Heart right ventricle (tissue), 16 donors: ENCODE data around the gene LCN15. TPM values are rescaled to one million over a fixed set of nuclear protein-coding genes. Genes with fewer than 3 reads are reported as not detected.

Source experiments
- ATAC-seq, 8 donors: fragments of 200-7000 bp; cut with Tn5 transposase; one replicate each; pipeline ENCODE4 v1.9.1; 2020; ENCODE audit warnings: mild to moderate bottlenecking in 8 of 8, moderate library complexity in 8 of 8, moderate number of reproducible peaks in 1 of 8
- DNase-seq, 2 donors: peaks; one replicate each; pipeline ENCODE4 v3.0.0-alpha.2; 2020
- H3K27ac ChIP-seq, 10 donors: fragments of 200-600 bp; sonication (generic) in 2 of 10; one replicate each; pipeline versions ENCODE4 v1.5.0 to v1.8.0; 2020 to 2022; ENCODE audit warnings: mild to moderate bottlenecking in 3 of 10
- H3K27me3 ChIP-seq, 7 donors: fragments of 200-600 bp; one replicate each; pipeline ENCODE4 v1.8.0; 2021 to 2022; ENCODE audit warnings: mild to moderate bottlenecking in 2 of 7
- H3K36me3 ChIP-seq, 9 donors: fragments of 200-600 bp; sonication (generic) in 1 of 9; one replicate each; pipeline versions ENCODE4 v1.5.0 to v1.8.0; 2020 to 2022; ENCODE audit warnings: mild to moderate bottlenecking in 2 of 9
- H3K4me1 ChIP-seq, 9 donors: fragments of 200-600 bp; sonication (generic) in 1 of 9; one replicate each; pipeline versions ENCODE4 v1.5.0 to v1.8.0; 2020 to 2022; ENCODE audit warnings: mild to moderate bottlenecking in 4 of 9
- H3K4me3 ChIP-seq, 10 donors: fragments of 200-600 bp; sonication (generic) in 2 of 10; one replicate each; pipeline versions ENCODE4 v1.5.0 to v1.8.0; 2020 to 2022; ENCODE audit warnings: mild to moderate bottlenecking in 7 of 10, moderate library complexity in 2 of 10
- H3K9me3 ChIP-seq, 11 donors: fragments of 200-600 bp in 10 of 11; sonication (generic) in 2 of 11; one replicate each; pipeline versions ENCODE4 v1.5.0 to v1.8.0; 2013 to 2022; ENCODE audit warnings: mild to moderate bottlenecking in 2 of 11, control low read depth in 1 of 11, moderate library complexity in 1 of 11
- CTCF ChIP-seq, 9 donors: fragments of 200-600 bp; sonication (generic) in 2 of 9; IDR thresholded peaks; one replicate each; pipeline versions ENCODE4 v1.5.0 to v1.8.0; 2021 to 2022; ENCODE audit warnings: antibody characterized with exemption in 9 of 9, mild to moderate bottlenecking in 5 of 9, moderate library complexity in 1 of 9
- WGBS, 2 donors: extraction: QIAGEN DNeasy Blood & Tissue Kit; methylation state at CpG; one replicate each; pipeline ENCODE4 v1.1.7; 2013; ENCODE audit warnings: inconsistent platforms in 1 of 2; 5-methylcytosine and 5-hydroxymethylcytosine counted together
- intact Hi-C, 10 donors: fragments of 100-400 bp; cut with DNase I; formaldehyde crosslinking; loops; one replicate each; pipeline versions ENCODE4 v1.11.1 to v1.14.2; 2022
- polyA plus RNA-seq, 2 donors: library from polyadenylated mRNA; stranded (reverse); fragments of 200-250 nt; gene quantifications; one replicate each; pipeline ENCODE4 v1.2.3, GENCODE V29; 2013
- total RNA-seq, 10 donors: library from RNA; stranded (reverse); fragmentation: NEBNext Ultra II Directional in 3 of 10; extraction: Animal tissue kit (Norgen Biotek cat#: 25700) in 3 of 10; gene quantifications; one replicate each; pipeline versions ENCODE4 v1.2.1 to v1.2.4, GENCODE V29; 2021 to 2023
- donor health status: Arrhythmogenic right ventricular cardiomyopathy.
- donor health status: ischemic (EF 13 %, LVEDD 7.1; RV severe dilation, severe dysfunction).
- donor health status: healthy with polysubstance abuse.
- donor health status: DM: no; HTN: yes; CAD: no.
- donor health status: DM: no; HTN: no; CAD: no.
- donor health status: ischemic (EF 25% LVEDD 6.9; RV normal size, moderate dysfunction).
- donor health status: ischemic (EF 25% LVEDD 5.7; RV mildly dilated, moderate dysfunction).
- donor health status: healthy.
- donor health status: DM: yes; HTN: yes; CAD: no.
- donor health status: Ischemic cardiomyopathy.
- donor health status: ischemic (EF 35%, LVEDD 5.7; RV mildly dilated, moderate dysfunction).
- donor health status: nonischemic (EF 11% LVEDD 7.7; RV severe dilation, severe dysfunction).
- donor health status: DM: yes; HTN: yes; CAD: no.
- donor health status: PGD.
- donor health status: ischemic (EF 29% LVEDD 5.4; RV normal size, mild dysfunction).
- donor health status: nonischemic (EF 23%, LVEDD 6.1; RV moderate dilation, normal function).

LCN15 gene
- total and polyA plus RNA-seq, 12 donors: 0.85 to 20.1 (median 1.3) TPM; not detected in 7

DNA sequence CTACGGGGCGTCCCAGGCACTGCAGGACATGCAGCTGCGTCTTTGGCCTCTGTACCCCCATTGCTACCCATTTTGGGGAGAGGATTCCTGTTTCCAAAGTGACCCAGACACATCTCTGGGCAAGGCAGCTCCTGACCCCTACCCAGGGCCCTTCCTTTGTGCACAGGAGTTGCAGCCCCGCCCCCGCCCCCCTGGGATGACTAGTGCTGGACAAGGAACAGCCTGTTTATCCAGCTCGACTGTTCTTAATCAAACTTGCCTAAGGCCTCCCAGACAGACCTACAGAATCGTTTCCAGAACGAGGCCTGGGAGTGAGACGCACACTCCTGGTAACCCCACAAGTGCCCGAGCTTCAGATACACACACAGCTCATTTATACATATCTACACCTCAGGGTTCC lies 38.7 kb downstream of the LCN15 start:
- ATAC-seq: no peak
- Histone ChIP-seq H3K27me3 (no peaks in the 10 kb centered on the region), H3K4me1 (peaks cover 23 to 79% (median 71%) of the 10 kb centered on the region in 9 donors), H3K36me3 (peaks cover 3 to 62% (median 34%) of the 10 kb centered on the region in 9 donors), H3K27ac (peak overlapping the region in 5 of 10 donors; percentile 5 to 92 (median 86)), H3K9me3 (no peaks in the 10 kb centered on the region), H3K4me3 (peak overlapping the region; percentile 63 to 98 (median 82))
- TF ChIP-seq CTCF (IDR thresholded peaks at IDR 0.05): no peak
- DNase-seq: no peak
- 58 to 67% methylated on average over 10 of the region's 10 CpGs for WGBS, 2 donors
- intact Hi-C loops: loop anchor here in 2 of 10 donors (5.0 kb wide), 1 partner anchor 38 kb away; the partner anchor contains the start of gene AGPAT2 (in 2 of the 2)

DNA sequence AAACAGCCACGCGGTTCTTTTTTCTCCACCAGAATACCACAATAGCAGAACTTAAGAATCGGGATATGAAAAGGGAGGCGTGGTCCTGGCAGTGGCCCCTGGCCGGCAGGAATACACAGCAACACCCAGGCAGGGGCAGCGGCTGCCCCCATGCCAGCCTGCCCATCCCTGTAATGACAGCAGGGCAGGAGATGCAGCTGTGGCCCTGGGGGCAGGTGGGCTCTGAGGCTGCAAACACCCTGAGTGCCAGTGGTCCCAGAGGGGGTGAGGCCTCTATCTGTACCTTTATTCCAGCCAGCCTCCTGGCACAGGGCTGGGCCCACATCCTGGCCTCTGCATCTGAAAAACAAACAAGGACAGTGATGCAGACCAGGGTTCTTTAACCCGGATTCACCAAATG lies 39.5 kb downstream of the LCN15 start:
- ATAC-seq (no peak), DNase-seq (no peak)
- Histone ChIP-seq H3K36me3 (peaks cover 3 to 62% (median 34%) of the 10 kb centered on the region in 9 donors), H3K4me3 (peak overlapping the region in 2 of 10 donors; percentile 3 to 79), H3K27me3 (no peaks in the 10 kb centered on the region), H3K9me3 (no peaks in the 10 kb centered on the region), H3K4me1 (peaks cover 29 to 87% (median 78%) of the 10 kb centered on the region in 9 donors), H3K27ac (no peak overlapping the region)
- intact Hi-C loops: loop anchor here in 2 of 10 donors (5.0 kb wide), 1 partner anchor 37 kb away; the partner anchor contains the start of gene AGPAT2 (in 2 of the 2)
- TF ChIP-seq CTCF (IDR thresholded peaks at IDR 0.05): no peak
- WGBS, 2 donors: 77% methylated on average over 7 of the region's 7 CpGs

GRCh38 chr9:136723989-136724388 lies 40.3 kb downstream of the LCN15 start:
- ATAC-seq (no peak), DNase-seq (no peak)
- intact Hi-C loops: loop anchor here in 1 of 10 donors (1.0 kb wide), 1 partner anchor 47 kb away; no protein-coding TSS in a partner anchor
- H3K4me3 ChIP-seq: no peak overlapping the region
- 95 to 96% methylated on average over 8 of the region's 8 CpGs for WGBS, 2 donors
- no peaks in the 10 kb centered on the region for H3K27me3 ChIP-seq
- peaks cover 3 to 62% (median 34%) of the 10 kb centered on the region in 9 donors for H3K36me3 ChIP-seq
- no peak overlapping the region for H3K27ac ChIP-seq
- H3K9me3 ChIP-seq: no peaks in the 10 kb centered on the region
- TF ChIP-seq CTCF (IDR thresholded peaks at IDR 0.05): no peak
- H3K4me1 ChIP-seq: peaks cover 25 to 86% (median 82%) of the 10 kb centered on the region in 9 donors

DNA sequence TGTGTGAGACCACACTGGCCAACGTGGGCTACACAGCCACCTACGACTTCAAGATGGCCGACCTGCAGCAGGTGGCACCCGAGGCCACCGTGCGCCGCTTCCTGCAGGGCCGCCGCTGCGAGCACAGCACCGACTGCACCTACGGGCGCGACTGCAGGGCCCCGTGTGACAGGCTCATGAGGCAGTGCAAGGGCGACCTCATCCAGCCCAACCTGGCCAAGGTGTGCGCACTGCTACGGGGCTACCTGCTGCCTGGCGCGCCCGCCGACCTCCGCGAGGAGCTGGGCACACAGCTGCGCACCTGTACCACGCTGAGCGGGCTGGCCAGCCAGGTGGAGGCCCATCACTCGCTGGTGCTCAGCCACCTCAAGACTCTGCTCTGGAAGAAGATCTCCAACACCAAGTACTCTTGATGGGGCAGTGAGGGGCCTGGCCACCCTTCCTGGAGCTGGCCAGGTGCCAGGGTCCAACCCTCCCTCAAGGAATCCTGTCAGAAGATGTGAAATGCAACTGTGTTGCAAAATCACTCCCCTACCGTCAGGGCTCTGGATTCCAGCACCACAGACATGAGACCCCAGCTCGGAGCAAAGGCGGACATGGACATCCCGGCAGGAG lies 40.8 kb downstream of the LCN15 start:
- no peaks in the 10 kb centered on the region for H3K9me3 ChIP-seq
- intact Hi-C loops: loop anchor here in 1 of 10 donors (1.0 kb wide), 1 partner anchor 46 kb away; no protein-coding TSS in a partner anchor
- H3K27ac ChIP-seq: peak overlapping the region in 1 of 10 donors; percentile 3
- H3K4me1 ChIP-seq: peaks cover 20 to 86% (median 79%) of the 10 kb centered on the region in 9 donors
- H3K4me3 ChIP-seq: no peak overlapping the region
- WGBS, 2 donors: 91 to 93% methylated on average over 32 of the region's 32 CpGs
- DNase-seq: no peak
- no peaks in the 10 kb centered on the region for H3K27me3 ChIP-seq
- TF ChIP-seq CTCF (IDR thresholded peaks at IDR 0.05): no peak
- ATAC-seq: no peak
- H3K36me3 ChIP-seq: peaks cover 3 to 62% (median 34%) of the 10 kb centered on the region in 9 donors
